Transverse colon (tissue), 4 donors: ENCODE data around the gene LIN7C.

Experiments used
- POLR2A ChIP-seq: fragments of 450-650 bp; IDR thresholded peaks from one replicate; pipeline ENCODE4 v1.6.1; 2016; ENCODE audit warnings: antibody characterized with exemption, mild to moderate bottlenecking, moderate library complexity
- POLR2AphosphoS5 ChIP-seq, 3 donors: sonication (generic); formaldehyde crosslinking; IDR thresholded peaks; one replicate each; pipeline ENCODE4 v1.6.1; 2016; ENCODE audit warnings: antibody characterized with exemption in 3 of 3
- TF ChIP-seq, protein P1 (sequence below), 5 experiments: fragments of 200-600 bp in 3 of 5; fragments of 450-650 bp in 2 of 5; sonication (generic) in 3 of 5; IDR thresholded peaks; 1 replicate in 2 of 5; 2 replicates in 3 of 5; pipeline ENCODE4 v1.5.1; 2016 to 2017; ENCODE audit warnings: antibody characterized with exemption in 5 of 5, inconsistent platforms in 3 of 5, mild to moderate bottlenecking in 2 of 5, moderate library complexity in 1 of 5

DNA sequence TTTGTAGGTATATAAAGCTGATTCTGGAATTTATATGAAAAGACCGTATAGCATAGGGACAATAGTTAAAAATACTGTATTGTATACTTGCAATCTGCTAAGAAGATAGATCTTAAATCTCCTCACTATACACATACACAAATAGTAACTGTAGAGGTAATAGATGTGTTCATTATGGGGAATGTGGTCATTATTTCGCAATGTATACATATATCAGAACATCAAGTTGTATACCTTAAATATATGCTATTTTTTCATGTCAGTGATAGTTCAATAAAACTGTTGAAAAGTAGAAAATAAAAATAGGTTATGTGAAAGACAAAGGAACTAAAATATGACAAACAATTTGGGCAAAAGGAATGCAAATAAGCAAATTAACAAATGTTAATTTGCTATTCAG lies 35.2 kb upstream of the LIN7C start:
- TF ChIP-seq, protein P1, sequence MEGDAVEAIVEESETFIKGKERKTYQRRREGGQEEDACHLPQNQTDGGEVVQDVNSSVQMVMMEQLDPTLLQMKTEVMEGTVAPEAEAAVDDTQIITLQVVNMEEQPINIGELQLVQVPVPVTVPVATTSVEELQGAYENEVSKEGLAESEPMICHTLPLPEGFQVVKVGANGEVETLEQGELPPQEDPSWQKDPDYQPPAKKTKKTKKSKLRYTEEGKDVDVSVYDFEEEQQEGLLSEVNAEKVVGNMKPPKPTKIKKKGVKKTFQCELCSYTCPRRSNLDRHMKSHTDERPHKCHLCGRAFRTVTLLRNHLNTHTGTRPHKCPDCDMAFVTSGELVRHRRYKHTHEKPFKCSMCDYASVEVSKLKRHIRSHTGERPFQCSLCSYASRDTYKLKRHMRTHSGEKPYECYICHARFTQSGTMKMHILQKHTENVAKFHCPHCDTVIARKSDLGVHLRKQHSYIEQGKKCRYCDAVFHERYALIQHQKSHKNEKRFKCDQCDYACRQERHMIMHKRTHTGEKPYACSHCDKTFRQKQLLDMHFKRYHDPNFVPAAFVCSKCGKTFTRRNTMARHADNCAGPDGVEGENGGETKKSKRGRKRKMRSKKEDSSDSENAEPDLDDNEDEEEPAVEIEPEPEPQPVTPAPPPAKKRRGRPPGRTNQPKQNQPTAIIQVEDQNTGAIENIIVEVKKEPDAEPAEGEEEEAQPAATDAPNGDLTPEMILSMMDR (IDR thresholded peaks at IDR 0.05) = no peak
- TF ChIP-seq POLR2A (no peak), POLR2AphosphoS5 (IDR thresholded peaks at IDR 0.05) (no peak)
